Panc1 (cell line): Measurements from ENCODE around the gene GLIS1.

Experiments used
- POLR2AphosphoS5 ChIP-seq: IDR thresholded peaks from 2 replicates; pipeline ENCODE4 v1.6.1; 2012; ENCODE audit warnings: mild to moderate bottlenecking, low read depth, low read length, moderate library complexity
- SIN3A ChIP-seq: IDR thresholded peaks from 2 replicates; pipeline ENCODE4 v1.6.1; 2012; ENCODE audit warnings: low read depth, mild to moderate bottlenecking, low read length, moderate library complexity, borderline replicate concordance; ENCODE audit not compliant: insufficient read depth
- TCF7L2 ChIP-seq: IDR thresholded peaks from 2 replicates; pipeline ENCODE4 v1.6.1; 2011; ENCODE audit warnings: mild to moderate bottlenecking, low read depth, low read length, inconsistent platforms
- TF ChIP-seq, protein P1 (sequence below): fragments of 450-650 bp; IDR thresholded peaks from 2 replicates; pipeline ENCODE4 v1.5.1; 2017; ENCODE audit warnings: mild to moderate bottlenecking
- TF ChIP-seq, protein P2 (sequence below), 2 experiments: IDR thresholded peaks; 2 replicates each; pipeline ENCODE4 v1.6.1; 2011 to 2012; ENCODE audit warnings: low read depth in 2 of 2, control low read depth in 1 of 2, low read length in 1 of 2, mild to moderate bottlenecking in 1 of 2, moderate library complexity in 1 of 2; ENCODE audit not compliant: insufficient read depth in 1 of 2

DNA sequence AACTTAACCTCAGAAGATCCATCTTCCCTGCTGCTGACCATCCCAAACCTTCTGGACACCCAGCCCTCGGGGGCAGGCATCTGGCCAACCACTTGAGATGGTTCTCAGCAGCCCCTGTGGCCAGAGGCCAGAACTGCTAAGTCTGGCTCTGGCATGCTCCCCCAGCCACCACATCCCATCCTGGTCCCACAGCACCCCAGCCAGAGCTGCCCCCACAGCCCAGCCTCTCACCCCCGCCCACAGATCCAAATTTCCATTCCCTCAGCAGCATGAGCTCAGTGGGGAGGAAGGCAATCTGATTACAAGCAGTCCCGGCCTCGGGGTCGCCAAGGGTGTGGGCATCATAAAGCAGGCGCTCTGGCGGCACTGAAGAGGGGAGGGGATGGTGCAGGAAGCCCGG lies 45.6 kb downstream of the GLIS1 start:
- TF ChIP-seq, protein P1, sequence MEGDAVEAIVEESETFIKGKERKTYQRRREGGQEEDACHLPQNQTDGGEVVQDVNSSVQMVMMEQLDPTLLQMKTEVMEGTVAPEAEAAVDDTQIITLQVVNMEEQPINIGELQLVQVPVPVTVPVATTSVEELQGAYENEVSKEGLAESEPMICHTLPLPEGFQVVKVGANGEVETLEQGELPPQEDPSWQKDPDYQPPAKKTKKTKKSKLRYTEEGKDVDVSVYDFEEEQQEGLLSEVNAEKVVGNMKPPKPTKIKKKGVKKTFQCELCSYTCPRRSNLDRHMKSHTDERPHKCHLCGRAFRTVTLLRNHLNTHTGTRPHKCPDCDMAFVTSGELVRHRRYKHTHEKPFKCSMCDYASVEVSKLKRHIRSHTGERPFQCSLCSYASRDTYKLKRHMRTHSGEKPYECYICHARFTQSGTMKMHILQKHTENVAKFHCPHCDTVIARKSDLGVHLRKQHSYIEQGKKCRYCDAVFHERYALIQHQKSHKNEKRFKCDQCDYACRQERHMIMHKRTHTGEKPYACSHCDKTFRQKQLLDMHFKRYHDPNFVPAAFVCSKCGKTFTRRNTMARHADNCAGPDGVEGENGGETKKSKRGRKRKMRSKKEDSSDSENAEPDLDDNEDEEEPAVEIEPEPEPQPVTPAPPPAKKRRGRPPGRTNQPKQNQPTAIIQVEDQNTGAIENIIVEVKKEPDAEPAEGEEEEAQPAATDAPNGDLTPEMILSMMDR = no peak
- no peak for TF ChIP-seq POLR2AphosphoS5
- TF ChIP-seq, protein P2, sequence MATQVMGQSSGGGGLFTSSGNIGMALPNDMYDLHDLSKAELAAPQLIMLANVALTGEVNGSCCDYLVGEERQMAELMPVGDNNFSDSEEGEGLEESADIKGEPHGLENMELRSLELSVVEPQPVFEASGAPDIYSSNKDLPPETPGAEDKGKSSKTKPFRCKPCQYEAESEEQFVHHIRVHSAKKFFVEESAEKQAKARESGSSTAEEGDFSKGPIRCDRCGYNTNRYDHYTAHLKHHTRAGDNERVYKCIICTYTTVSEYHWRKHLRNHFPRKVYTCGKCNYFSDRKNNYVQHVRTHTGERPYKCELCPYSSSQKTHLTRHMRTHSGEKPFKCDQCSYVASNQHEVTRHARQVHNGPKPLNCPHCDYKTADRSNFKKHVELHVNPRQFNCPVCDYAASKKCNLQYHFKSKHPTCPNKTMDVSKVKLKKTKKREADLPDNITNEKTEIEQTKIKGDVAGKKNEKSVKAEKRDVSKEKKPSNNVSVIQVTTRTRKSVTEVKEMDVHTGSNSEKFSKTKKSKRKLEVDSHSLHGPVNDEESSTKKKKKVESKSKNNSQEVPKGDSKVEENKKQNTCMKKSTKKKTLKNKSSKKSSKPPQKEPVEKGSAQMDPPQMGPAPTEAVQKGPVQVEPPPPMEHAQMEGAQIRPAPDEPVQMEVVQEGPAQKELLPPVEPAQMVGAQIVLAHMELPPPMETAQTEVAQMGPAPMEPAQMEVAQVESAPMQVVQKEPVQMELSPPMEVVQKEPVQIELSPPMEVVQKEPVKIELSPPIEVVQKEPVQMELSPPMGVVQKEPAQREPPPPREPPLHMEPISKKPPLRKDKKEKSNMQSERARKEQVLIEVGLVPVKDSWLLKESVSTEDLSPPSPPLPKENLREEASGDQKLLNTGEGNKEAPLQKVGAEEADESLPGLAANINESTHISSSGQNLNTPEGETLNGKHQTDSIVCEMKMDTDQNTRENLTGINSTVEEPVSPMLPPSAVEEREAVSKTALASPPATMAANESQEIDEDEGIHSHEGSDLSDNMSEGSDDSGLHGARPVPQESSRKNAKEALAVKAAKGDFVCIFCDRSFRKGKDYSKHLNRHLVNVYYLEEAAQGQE (IDR thresholded peaks at IDR 0.05; ENCODE audit: insufficient read depth in 1 of 2, low read depth in 2 of 2, low read length in 1 of 2) = no peak
- no peak for TF ChIP-seq TCF7L2
- TF ChIP-seq SIN3A = no peak
